ENCODE measurements around the gene SSC5D. TPM values are rescaled to one million over a fixed set of nuclear protein-coding genes. Genes with fewer than 3 reads are reported as not detected.

SSC5D gene
- total RNA-seq, 1 donor from 2014 or later: 46.8 TPM

- H3K9ac ChIP-seq (ENCODE audit: low read length): peak within 1 kb of the TSS; percentile 31
- peak within 1 kb of the TSS; percentile 80 for H3K27ac Mint-ChIP-seq (ENCODE audit: unreplicated experiment)
Observed at GRCh38 chr19:55536951-55537740, 48.9 kb downstream of the SSC5D start, which contains the start of gene SBK2. SBK2 (minus strand) TSS chr19:55537133; CDS start chr19:55536294, 839 bp downstream.

GRCh38 chr19:55537741-55538111 is 49.5 kb downstream of the SSC5D start:
- no peaks in the 10 kb centered on the region for H3K36me3 Mint-ChIP-seq (ENCODE audit: low read depth, unreplicated experiment)
- H3K9ac ChIP-seq (ENCODE audit: low read length): peak overlapping the region; percentile 31
- H3K4me3 Mint-ChIP-seq (ENCODE audit: unreplicated experiment): no peak overlapping the region
- H3K27ac ChIP-seq (ENCODE audit: low read depth, low read length): no peak overlapping the region
- H3K9me3 Mint-ChIP-seq (ENCODE audit: unreplicated experiment): peaks cover 2% of the 10 kb centered on the region
- H3K79me2 ChIP-seq (ENCODE audit: insufficient read depth, low read length): no peaks in the 10 kb centered on the region
- no peaks in the 10 kb centered on the region for H3K9me3 ChIP-seq (ENCODE audit: insufficient read depth, low read depth, low read length)
- H3K4me3 ChIP-seq (ENCODE audit: insufficient read depth, low read depth, low read length): no peak overlapping the region
- DNase-seq (ENCODE audit: low read depth): peak; percentile 36
- FAIRE-seq: no peak
- peaks cover 2% of the 10 kb centered on the region for H3K4me1 Mint-ChIP-seq (ENCODE audit: low read depth, unreplicated experiment)
- H2AFZ ChIP-seq (ENCODE audit: low read depth, low read length): no peak overlapping the region
- H3K36me3 ChIP-seq (ENCODE audit: insufficient read depth, low read length): no peaks in the 10 kb centered on the region
- no peaks in the 10 kb centered on the region for H3K4me1 ChIP-seq (ENCODE audit: insufficient read depth, low read length)
- H3K27me3 ChIP-seq (ENCODE audit: insufficient read depth, low read length): no peaks in the 10 kb centered on the region
- peak overlapping the region; percentile 80 for H3K27ac Mint-ChIP-seq (ENCODE audit: unreplicated experiment)
- H3K4me2 ChIP-seq (ENCODE audit: low read length): peak overlapping the region; percentile 41
- no peaks in the 10 kb centered on the region for H4K20me1 ChIP-seq (ENCODE audit: insufficient read depth, low read length)
- peaks cover 5% of the 10 kb centered on the region for H3K27me3 Mint-ChIP-seq (ENCODE audit: low read depth, unreplicated experiment)
- TF ChIP-seq EZH2 (IDR thresholded peaks at IDR 0.05; ENCODE audit: insufficient read depth, low read length) (no peak), CTCF (IDR thresholded peaks at IDR 0.05; ENCODE audit: insufficient read depth, low read depth, low read length) (no peak)

More at GRCh38 chr19:55536951-55537740, 48.9 kb downstream of the SSC5D start, which contains the start of gene SBK2:
- FAIRE-seq: no peak
- Mint-ChIP-seq H3K9me3 (ENCODE audit: unreplicated experiment) (peaks cover 2% of the 10 kb centered on the region), H3K36me3 (ENCODE audit: low read depth, unreplicated experiment) (no peaks in the 10 kb centered on the region), H3K4me3 (ENCODE audit: unreplicated experiment) (no peak within 1 kb of the TSS), H3K27me3 (ENCODE audit: low read depth, unreplicated experiment) (peaks cover 5% of the 10 kb centered on the region), H3K4me1 (ENCODE audit: low read depth, unreplicated experiment) (peaks cover 2% of the 10 kb centered on the region)
- DNase-seq (ENCODE audit: low read depth): no peak
- TF ChIP-seq EZH2 (IDR thresholded peaks at IDR 0.05; ENCODE audit: insufficient read depth, low read length): no peak
- no peak for TF ChIP-seq CTCF (IDR thresholded peaks at IDR 0.05; ENCODE audit: insufficient read depth, low read depth, low read length)
- H4K20me1 ChIP-seq (ENCODE audit: insufficient read depth, low read length): no peaks in the 10 kb centered on the region
- H2AFZ ChIP-seq (ENCODE audit: low read depth, low read length): no peak within 1 kb of the TSS
- H3K4me1 ChIP-seq (ENCODE audit: insufficient read depth, low read length): no peaks in the 10 kb centered on the region
- H3K36me3 ChIP-seq (ENCODE audit: insufficient read depth, low read length): no peaks in the 10 kb centered on the region
- no peak within 1 kb of the TSS for H3K27ac ChIP-seq (ENCODE audit: low read depth, low read length)
- no peaks in the 10 kb centered on the region for H3K9me3 ChIP-seq (ENCODE audit: insufficient read depth, low read depth, low read length)
- no peak within 1 kb of the TSS for H3K4me3 ChIP-seq (ENCODE audit: insufficient read depth, low read depth, low read length)
- H3K27me3 ChIP-seq (ENCODE audit: insufficient read depth, low read length): no peaks in the 10 kb centered on the region
- H3K79me2 ChIP-seq (ENCODE audit: insufficient read depth, low read length): no peaks in the 10 kb centered on the region
- peak within 1 kb of the TSS; percentile 41 for H3K4me2 ChIP-seq (ENCODE audit: low read length)

DNA sequence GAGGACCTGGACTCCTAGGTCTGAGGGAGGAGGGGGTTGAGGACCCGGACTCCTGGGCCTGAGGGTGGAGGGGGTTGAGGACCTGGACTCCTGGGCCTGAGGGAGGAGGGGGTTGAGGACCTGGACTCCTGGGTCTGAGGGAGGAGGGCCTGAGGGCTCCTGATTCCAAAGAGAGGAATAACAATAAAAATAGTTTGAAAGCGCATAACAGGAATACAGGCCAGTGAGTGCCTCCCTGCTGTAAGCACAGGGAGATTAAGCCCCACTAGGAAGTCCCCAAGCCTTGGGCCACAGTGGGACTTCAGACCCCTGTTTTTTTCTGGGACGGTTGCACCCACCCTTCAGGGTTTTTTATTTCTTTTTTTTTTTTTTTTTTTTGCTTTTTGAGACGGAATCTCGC is 49.9 kb downstream of the SSC5D start:
- H3K9ac ChIP-seq (ENCODE audit: low read length): no peak overlapping the region

More for the DNA sequence above, 49.9 kb downstream of the SSC5D start:
- no peaks in the 10 kb centered on the region for H3K9me3 ChIP-seq (ENCODE audit: insufficient read depth, low read depth, low read length)
- H3K27me3 ChIP-seq (ENCODE audit: insufficient read depth, low read length): no peaks in the 10 kb centered on the region
- no peaks in the 10 kb centered on the region for H4K20me1 ChIP-seq (ENCODE audit: insufficient read depth, low read length)
- peak overlapping the region; percentile 41 for H3K4me2 ChIP-seq (ENCODE audit: low read length)
- TF ChIP-seq CTCF (IDR thresholded peaks at IDR 0.05; ENCODE audit: insufficient read depth, low read depth, low read length): no peak
- TF ChIP-seq EZH2 (IDR thresholded peaks at IDR 0.05; ENCODE audit: insufficient read depth, low read length): no peak
- Mint-ChIP-seq H3K27me3 (ENCODE audit: low read depth, unreplicated experiment) (peaks cover 5% of the 10 kb centered on the region), H3K27ac (ENCODE audit: unreplicated experiment) (no peak overlapping the region), H3K36me3 (ENCODE audit: low read depth, unreplicated experiment) (no peaks in the 10 kb centered on the region), H3K9me3 (ENCODE audit: unreplicated experiment) (peaks cover 2% of the 10 kb centered on the region), H3K4me1 (ENCODE audit: low read depth, unreplicated experiment) (peaks cover 2% of the 10 kb centered on the region), H3K4me3 (ENCODE audit: unreplicated experiment) (no peak overlapping the region)
- H3K4me3 ChIP-seq (ENCODE audit: insufficient read depth, low read depth, low read length): no peak overlapping the region
- no peak for DNase-seq (ENCODE audit: low read depth)
- H3K27ac ChIP-seq (ENCODE audit: low read depth, low read length): no peak overlapping the region
- H3K79me2 ChIP-seq (ENCODE audit: insufficient read depth, low read length): no peaks in the 10 kb centered on the region
- no peaks in the 10 kb centered on the region for H3K4me1 ChIP-seq (ENCODE audit: insufficient read depth, low read length)
- no peak overlapping the region for H2AFZ ChIP-seq (ENCODE audit: low read depth, low read length)
- FAIRE-seq: no peak
- no peaks in the 10 kb centered on the region for H3K36me3 ChIP-seq (ENCODE audit: insufficient read depth, low read length)
